Fibroblast of skin of right biceps (primary cell): ENCODE data around the gene DDX41.
"Not testable (repeated sequence)": the region's sequence is repeated elsewhere in the genome, so short reads cannot be mapped to it uniquely, and the experiment has no call there.

Experiments
- DNase-seq: peaks from one replicate; pipeline ENCODE4 v3.0.0-alpha.2; 2013

Gene DDX41

DNA sequence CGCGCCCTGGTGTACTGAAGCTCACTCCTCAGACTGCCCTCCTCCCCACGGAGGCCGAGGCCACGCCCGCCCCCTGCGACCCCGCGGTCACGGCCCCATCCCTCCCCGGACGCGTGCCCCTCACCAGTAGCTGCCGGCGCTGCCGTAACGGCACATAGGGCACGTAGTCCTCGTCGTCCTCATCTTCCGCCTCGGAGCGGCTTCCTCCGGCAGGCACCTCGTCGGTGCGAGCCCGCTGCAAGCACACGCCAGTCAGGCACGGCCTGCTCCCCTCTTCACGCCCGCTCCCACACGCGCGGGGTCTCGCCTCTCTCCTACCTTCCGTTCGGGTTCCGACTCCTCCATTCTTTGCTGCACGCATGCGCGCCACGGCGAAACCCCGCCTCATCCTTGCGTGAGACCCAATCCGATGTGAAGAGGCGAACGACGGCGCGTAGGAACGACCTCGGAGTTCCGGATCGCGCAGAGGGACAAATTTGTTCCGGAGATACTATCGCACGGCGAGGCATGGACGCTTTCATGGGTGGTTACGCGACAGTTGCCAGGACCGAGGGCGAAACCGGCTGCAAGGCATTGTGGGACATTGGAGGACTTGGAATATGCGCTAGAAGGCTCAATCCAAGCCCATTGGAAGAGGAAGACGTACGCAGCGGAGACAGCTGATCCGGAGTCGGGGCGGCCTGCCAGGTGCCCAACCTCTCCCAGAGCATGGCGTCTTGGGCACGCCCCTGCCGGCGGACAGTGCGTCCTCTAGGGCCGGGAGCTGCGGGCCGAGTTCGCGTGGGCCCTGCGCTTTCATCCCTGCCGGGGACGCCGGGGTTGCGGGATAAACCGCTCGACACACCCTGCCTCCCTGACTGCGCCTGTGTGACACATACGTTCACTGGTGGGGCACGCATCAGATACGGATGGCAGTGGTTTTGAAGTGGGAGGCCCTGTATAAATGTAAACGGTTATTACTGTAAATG, at the start of gene DDX41:
DDX41 (minus strand) TSS at position 361 of the 968 bp plus-strand sequence; CDS start at position 345, 16 bp downstream.
- peak; percentile 99 for DNase-seq

DNA sequence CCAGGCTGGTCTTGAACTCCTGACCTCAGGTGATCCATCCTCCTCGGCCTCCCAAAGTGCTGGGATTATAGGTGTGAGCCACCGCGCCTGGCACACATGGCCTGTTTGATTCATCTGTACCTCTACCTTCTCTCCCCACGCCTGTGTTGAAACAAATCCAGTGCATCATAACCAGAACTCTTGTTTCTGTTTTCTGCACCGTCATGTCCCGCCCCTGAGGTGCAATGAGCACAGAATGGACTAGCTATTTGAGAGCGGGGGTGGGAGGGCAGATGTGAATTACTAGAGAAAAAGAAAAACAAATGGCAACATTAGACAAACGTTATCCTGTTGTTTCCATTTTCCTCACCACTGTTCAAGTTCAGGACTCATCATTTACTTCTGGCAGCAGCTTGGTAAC, 48.3 kb upstream of the DDX41 start:
- no peak for DNase-seq

DNA sequence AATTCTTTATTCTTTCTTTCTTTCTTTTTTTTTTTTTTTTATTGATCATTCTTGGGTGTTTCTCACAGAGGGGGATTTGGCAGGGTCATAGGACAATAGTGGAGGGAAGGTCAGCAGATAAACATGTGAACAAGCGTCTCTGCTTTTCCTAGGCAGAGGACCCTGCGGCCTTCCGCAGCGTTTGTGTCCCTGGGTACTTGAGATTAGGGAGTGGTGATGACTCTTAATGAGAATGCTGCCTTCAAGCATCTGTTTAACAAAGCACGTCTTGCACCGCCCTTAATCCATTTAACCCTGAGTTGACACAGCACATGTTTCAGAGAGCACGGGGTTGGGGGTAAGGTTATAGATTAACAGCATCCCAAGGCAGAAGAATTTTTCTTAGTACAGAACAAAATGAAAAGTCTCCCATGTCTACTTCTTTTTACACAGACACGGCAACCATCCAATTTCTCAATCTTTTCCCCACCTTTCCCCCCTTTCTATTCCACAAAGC, 42.7 kb upstream of the DDX41 start:
- DNase-seq = not testable (repeated sequence)

DNA sequence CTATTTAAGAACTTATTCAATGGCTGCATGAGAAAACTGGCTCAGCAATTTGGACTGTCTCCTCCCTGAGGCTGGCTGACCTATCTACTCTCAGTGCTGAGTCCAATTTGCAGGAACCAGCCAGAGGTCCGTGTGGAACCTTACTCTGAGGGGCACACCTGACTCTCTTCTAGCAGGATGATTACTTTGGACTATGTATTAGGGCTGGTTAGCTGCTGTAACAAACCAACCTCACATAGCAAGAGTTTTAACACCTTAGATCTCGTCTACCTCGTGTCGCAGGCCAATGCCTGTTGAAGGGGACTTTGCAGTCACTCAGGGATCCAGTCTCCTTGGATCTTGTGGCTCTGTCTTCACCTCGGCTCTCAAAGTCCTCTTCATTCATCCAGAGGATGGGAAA, 41.0 kb upstream of the DDX41 start:
- no peak for DNase-seq

DNA sequence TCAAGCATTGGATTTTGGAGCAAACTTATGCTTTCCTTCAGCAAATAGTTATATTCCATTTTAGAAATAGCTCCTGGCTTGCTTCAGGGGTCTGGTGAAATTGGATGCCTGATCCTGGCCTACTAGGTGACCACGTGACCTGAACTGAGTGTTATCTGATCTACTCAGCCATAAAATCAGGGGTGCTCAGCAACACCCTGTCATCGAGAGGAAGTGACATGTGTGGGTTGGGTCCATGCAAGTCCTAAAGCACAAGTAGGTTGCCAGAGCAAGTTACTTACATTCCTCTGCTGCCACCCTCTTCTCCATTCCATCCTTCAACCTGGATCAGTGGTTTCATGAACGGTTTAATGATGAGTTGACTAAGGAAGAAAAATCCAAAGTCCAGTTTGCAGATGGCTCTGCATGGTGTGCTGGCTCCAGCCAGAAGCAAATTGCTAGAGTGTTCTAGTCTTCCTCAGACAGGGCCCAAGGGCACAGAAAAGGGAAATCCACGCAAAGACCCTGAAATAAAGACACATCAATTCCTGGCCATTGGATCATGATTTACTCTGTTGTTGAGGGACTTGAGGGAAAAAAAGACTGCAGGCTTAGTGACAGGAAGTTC, 40.4 kb upstream of the DDX41 start:
- peak; percentile 28 for DNase-seq

DNA sequence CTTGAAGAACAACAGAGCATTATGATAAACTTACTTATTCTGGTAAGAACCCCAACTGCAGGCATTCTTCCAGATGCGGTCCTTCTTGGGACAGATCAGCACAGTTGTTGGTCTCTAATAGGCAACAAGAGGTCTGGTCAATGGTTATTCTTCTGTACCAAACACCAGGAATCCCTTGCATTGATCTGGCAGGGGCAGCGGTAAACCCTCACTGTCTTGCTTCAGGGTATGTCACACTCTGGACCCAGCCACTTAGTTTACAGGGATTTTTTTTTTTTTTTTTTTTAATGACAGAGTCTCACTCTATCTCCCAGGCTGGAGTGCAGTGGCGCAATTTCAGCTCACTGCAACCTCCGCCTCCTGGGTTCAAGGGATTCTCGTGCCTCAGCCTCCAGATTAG, 38.9 kb upstream of the DDX41 start:
- DNase-seq = no peak

DNA sequence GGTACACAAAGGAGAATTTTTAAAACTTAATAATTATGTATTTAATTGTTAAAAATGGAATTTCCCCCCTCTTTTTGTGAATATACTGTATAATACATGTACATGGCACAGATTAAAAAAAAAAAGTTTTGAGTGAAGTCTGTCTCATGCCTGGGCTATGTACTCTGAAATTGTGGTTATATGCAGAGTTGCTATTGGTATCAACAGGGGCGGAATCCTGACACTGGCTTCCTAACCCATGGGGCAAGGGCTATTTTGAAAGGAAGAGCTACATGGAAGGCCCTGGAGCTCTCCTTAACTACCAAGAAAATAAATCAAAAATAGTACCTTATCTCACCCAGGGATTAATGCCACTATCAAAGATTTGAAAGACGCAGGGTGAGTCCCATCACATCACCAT, 38.5 kb upstream of the DDX41 start:
- no peak for DNase-seq

DNA sequence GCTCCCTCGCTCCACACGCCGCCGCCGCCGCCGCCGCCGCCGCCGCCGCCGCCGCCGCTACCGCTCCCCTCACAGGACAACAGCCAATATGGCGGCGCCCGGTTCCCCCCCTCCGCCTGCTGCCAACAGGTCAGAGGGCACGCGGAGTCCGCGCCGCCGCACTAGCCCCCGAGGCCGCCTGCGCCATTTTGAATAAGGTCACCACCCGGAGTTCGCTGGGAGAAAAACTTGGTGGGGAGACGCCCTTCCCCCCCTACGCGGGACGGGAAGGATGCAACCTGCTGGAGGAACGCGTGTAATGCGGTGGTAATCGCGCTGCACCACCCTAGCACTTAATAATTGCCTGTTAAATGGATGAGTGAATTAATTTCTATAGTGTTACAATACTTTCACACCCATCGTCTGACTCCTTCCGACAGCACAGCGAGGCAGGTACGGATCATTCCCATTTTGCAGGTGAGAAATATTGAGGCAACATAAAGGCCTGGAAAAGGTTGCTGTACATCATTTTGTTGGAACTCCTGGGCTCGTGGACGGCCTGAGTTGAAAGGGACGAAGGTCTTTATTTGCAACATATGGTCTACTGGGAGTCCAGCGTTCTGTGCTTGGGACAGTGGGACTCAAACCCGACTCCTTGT, 37.8 kb upstream of the DDX41 start, which contains the start of gene FAM193B:
FAM193B (minus strand) TSS at position 90 of the 638 bp plus-strand sequence. CDS start 105 bp downstream, outside the sequence.
- peak; percentile 92 for DNase-seq

DNA sequence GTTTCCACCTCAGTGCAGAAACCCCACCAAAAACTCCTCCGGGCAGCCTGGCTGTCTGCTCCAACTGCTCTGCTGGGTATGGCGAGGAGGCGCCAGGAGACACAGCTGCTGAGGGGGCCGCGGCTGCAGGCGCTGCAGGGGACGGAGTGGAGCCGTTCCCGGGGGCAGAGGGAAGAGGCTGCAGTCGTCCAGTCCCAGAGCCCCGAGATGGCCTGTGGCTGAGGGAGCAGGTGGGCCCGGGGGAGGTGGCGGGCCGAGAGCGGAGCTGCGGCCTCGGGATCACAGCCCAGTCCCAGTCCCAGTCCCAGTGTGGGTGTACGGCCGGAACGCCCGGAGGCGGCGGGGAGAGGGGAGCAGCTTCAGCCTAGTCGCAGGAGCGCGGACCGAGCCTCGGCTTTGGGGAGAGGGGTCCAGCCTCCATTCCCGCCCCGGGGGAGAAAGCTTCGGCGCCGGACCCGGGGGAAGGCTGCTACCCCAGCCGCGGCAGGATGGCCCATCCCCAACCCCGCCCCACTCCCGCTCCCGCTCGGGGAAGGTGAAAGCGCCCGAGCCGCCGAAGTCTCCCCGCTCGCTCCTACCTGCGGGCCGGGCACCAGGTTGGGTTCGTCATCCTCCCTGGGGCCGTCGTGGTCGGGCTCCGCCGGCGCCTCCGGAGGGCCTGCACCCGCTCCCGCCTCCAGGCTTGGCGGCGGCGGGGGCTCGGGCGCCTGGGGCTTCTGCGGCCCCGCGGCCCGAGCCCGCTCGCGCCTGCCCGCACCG, 37.1 kb upstream of the DDX41 start:
- DNase-seq = no peak

DNA sequence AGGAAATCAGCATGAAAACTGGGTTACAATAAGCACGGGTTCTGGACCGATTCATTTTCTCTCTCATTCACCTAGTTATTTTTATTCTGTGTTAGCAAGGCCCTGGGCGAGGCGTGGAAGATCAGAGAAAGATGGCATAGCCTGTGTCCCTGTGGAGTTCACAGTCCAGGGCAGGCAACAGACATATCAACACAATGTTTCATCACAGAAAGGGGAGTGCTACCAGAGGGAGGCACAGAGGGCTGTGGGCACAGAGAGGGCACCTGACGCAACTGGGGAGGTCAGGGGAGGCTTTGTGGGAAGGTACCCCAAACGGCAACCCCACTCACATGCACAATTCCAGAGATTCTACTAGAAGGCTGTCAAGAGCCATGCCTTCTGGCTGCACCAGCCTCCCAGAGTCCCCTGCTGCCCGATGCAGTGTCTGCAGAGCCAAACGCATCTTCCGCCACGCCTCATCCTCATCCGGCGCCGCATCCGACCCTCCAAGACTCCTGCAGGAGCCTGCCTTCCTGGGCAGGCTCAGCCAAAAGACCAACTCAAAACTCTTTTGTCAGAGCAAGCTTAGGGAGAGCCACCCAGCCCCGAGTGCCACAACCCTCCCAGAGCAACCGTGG, 36.2 kb upstream of the DDX41 start:
- DNase-seq = peak; percentile 22

DNA sequence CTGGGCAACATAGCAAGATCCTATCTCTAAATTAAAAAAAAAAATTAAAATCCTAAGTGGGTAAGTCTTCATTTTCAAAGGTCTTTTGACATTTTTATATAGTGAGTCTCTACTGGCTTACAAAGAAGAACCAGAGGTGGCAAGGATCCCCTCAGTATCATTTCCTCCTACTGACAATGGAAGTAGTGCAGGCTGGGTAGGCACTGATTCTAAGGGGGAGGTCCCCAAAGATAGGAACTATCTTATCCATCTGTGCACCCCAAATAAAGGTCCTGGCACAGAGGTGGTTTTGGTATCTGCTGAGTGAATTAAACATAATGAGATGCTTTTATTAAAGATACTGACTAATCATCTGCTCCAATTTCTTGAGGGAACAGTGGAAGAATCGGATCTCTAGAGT, 33.4 kb upstream of the DDX41 start:
- no peak for DNase-seq

DNA sequence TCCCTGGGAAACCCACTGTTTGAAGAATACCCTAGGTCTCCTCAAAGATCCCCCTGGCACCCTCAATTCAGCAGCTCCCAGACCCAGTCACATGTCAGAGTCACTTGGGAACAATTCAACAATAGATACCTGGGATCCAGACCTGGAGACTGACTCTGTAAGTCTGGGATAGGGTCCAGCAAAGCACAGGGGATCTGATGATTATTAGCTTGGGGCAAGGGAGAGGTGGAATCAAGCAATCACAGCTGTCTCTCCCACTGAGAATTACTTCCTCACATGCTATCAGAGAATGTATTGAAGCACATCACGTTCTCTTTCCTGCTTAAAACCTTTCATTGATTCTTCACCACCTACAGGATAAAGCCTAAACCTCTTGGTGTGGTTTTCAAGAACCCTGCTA, 31.7 kb upstream of the DDX41 start:
- DNase-seq = no peak

DNA sequence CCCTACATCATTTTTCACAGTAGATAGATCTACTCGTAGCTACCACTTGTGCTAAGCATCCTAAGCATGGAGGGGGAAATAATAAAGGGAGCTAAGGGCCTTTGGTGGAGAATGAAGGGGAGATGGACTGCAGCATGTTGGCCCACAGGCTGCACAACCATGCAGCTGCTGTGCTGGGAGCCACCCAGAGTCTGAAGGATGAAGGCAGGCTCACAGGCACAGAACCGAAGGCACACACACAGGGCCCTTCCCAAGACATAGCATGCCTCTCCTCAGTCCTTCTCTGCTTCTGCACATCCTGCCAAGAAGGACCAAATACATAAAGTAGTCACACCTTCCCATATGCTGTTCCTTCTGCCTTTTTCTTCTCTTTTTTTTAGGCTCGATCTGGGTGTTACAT, 31.0 kb upstream of the DDX41 start:
- DNase-seq = no peak

DNA sequence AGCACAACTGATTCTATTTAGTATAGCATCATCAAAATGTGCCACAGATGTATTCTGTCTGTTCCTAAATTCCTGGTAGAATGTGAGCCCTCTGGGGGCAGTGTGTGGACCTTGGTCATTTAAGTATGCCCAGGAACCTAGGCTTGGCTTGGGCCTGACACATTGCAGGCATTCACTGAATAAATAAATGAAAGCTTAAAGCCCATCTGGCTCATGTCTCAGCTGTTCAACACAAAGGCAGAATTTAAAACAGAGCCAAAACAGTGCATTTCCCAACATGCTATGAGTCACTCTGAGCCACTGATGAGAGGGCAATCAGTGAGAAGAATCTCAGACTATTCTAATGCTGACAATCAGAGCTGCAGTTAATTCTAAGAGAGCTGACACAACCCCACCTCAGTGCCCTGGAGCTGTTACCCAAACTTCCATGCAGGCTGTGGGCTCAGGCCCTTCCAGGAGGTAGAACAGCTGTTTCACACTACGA, 29.5 kb upstream of the DDX41 start:
- DNase-seq = peak; percentile 97

DNA sequence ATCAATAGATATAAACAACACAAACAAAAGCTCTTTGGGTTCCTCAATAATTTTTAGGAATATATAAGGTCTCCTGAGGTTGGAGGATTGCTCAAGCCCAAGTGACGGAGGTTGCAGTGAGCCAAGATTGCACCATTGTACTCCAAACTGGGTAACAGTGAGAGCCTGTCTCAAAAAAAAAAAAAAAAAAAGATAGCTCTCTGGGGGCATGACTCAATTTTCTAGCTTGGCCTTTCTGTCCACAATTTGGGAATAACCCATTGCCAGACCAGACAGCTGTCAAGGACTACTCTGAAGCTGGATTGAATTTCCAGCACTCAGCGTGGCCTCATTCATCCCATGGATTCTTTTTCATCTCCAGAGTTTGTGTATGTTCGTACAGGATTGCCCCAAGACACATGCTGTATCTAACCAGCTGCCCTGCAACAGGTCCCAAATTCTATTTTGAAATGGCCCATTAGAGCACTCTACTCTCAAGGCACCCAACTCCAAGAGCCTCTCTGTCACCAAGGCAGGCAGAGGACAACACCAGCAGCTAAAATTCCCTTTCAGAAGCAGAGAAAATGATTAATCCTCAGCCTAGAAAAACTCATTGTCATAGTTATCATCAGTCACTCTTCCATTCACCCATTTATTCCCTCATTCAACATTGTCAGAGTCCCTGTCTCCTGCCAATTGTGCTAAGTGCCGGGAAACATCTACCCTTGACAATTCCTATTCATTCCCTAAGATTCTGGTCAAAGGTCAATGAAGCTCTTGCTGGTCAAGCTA, 28.9 kb upstream of the DDX41 start:
- peak; percentile 88 for DNase-seq

DNA sequence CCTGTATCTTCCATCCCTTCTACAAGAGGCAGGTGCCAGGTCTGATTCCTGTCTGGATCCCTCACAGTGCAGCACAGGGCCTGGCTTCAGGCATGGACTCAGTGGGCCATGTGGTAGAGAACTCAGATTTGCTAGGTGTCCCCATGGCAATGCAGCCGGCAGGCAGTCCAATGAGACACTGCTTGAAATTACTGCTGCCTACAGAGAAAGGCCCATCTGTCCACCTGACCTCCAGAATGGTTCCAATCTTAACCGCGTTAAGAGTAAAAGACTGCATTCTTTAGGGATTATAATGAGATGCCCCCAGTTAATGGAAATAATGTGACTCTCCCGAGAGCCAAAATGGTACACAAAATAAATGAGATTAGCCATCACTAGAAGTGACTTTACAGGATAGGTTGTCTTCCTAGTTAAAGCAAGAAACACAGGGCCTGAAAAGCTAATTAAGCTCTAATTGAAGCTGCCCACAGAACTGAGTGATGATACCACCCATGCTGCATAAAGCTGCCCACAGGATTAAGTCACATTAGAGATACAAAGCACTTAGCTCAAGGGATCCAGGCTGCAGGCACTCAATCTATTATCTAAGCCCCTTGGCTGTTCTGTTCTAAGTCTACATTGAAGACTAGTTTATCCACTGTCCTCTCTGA, 26.2 kb upstream of the DDX41 start:
- no peak for DNase-seq

DNA sequence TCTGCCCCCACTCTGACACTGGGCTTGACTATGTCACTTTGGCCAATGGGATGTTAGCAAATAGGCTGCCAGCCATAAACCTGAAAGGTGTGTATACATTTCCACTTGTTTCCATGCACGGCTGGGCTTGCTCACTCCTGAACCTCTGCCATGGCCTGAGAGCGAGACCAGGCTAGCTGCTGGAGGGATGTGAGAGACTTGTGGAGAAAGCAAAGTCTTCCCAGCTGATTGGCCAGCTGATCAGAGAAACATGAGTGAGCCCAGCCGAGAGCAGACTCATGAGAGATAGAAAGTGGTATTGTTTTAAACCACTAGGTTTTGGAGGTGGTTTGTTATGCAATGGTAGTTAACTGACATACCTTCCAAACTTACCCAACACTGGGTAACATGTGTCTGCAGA, 23.7 kb upstream of the DDX41 start:
- DNase-seq = no peak

DNA sequence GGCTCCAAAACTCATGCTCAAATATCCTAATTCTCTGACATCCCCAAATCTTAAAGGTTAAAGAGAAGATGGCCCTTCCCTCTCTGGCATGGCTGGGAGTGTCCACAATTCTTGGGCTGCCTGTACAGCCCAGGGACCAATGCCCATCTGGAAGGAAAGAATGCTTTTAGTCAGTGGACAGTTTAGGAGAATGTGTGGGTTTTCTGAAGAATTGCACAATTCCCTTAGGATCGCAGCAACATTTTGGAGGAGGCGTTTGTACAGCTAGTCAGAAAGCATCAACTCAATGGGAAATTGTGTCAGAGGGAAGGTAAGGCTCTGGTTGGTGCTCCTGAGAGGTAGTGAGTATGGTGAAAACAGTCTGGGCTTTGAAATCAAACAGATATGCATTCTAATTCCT, 22.6 kb upstream of the DDX41 start:
- DNase-seq = peak; percentile 70

DNA sequence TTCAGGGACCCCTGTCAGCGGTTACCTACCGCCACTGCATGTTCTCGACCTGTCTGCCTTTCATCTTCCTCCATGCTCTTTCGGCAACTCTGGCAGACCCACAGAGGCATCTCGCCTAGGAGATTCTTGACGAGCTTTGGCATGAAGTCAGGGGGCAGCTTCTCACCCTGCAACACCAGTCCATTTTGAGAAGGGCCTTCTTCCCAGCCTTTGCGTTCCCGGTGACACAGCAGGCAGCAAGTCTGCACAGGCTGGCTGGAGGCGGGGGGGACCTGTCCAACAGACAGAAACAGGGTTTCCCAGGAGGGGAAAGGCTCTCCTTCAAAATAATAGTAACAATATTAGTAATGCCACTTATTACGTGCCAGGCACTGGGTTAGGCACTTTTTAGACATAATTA, 22.1 kb upstream of the DDX41 start:
- no peak for DNase-seq
